Measurements from ENCODE around the gene KHDC4.
"Not testable (repeated sequence)": the region's sequence is repeated elsewhere in the genome, so short reads cannot be mapped to it uniquely, and the experiment has no call there.

KHDC4 gene

GRCh38 chr1:155900161-155900560, 34.1 kb downstream of the KHDC4 start:
- no peak for DNase-seq (ENCODE audit: low spot score)

- no peak for DNase-seq (ENCODE audit: low spot score)
Measured at GRCh38 chr1:155899683-155900082, 34.5 kb downstream of the KHDC4 start.

GRCh38 chr1:155898888-155899287, 35.3 kb downstream of the KHDC4 start:
- DNase-seq (ENCODE audit: low spot score), result no peak

GRCh38 chr1:155897746-155898145, 36.5 kb downstream of the KHDC4 start:
- DNase-seq (ENCODE audit: low spot score), result no peak

GRCh38 chr1:155896476-155896875, 37.7 kb downstream of the KHDC4 start:
- DNase-seq (ENCODE audit: low spot score), result not testable (repeated sequence)

- DNase-seq (ENCODE audit: low spot score), result not testable (repeated sequence)
Measured at GRCh38 chr1:155895617-155896016, 38.6 kb downstream of the KHDC4 start.

- peak; percentile 49 for DNase-seq (ENCODE audit: low spot score)
Measured at GRCh38 chr1:155893389-155894142, 40.6 kb downstream of the KHDC4 start.

GRCh38 chr1:155892796-155893195, 41.4 kb downstream of the KHDC4 start:
- DNase-seq (ENCODE audit: low spot score), result peak; percentile 64

GRCh38 chr1:155890251-155890650, 44.0 kb downstream of the KHDC4 start:
- DNase-seq (ENCODE audit: low spot score), result no peak

GRCh38 chr1:155889566-155889965, 44.6 kb downstream of the KHDC4 start:
- DNase-seq (ENCODE audit: low spot score), result no peak

GRCh38 chr1:155888481-155888880, 45.7 kb downstream of the KHDC4 start:
- DNase-seq (ENCODE audit: low spot score), result no peak

GRCh38 chr1:155884982-155885381, 49.2 kb downstream of the KHDC4 start:
- no peak for DNase-seq (ENCODE audit: low spot score)

- no peak for DNase-seq (ENCODE audit: low spot score)
Measured at GRCh38 chr1:155884031-155884960, 49.9 kb downstream of the KHDC4 start.

- DNase-seq (ENCODE audit: low spot score), result no peak
Measured at GRCh38 chr1:155882766-155883165, 51.4 kb downstream of the KHDC4 start.

GRCh38 chr1:155882235-155882634, 52.0 kb downstream of the KHDC4 start:
- DNase-seq (ENCODE audit: low spot score), result no peak

GRCh38 chr1:155880950-155881349, 53.3 kb downstream of the KHDC4 start:
- DNase-seq (ENCODE audit: low spot score), result no peak

- no peak for DNase-seq (ENCODE audit: low spot score)
Measured at GRCh38 chr1:155880251-155880650, 54.0 kb downstream of the KHDC4 start.

GRCh38 chr1:155877945-155878344, 56.3 kb downstream of the KHDC4 start:
- no peak for DNase-seq (ENCODE audit: low spot score)

GRCh38 chr1:155873860-155874259, 60.4 kb downstream of the KHDC4 start:
- DNase-seq (ENCODE audit: low spot score), result peak; percentile 45

GRCh38 chr1:155872527-155872926, 61.7 kb downstream of the KHDC4 start:
- DNase-seq (ENCODE audit: low spot score), result no peak

- DNase-seq (ENCODE audit: low spot score), result no peak
Measured at GRCh38 chr1:155871390-155871789, 62.8 kb downstream of the KHDC4 start.

GRCh38 chr1:155867766-155868165, 66.4 kb downstream of the KHDC4 start:
- DNase-seq (ENCODE audit: low spot score), result no peak

GRCh38 chr1:155864393-155864792, 69.8 kb downstream of the KHDC4 start:
- DNase-seq (ENCODE audit: low spot score), result no peak

All from LoVo (cell line).